SK-N-DZ (cell line): ENCODE results near the gene C2orf69.
A peak's percentile ranks its signal among the peaks of the same experiment; 100 is the strongest.

Experiments
- DNase-seq: peaks from one replicate; pipeline ENCODE4 v3.0.0-alpha.2; 2015; ENCODE audit warnings: low spot score
- small RNA-seq, 2 experiments: library from RNA; depleted of rRNA; stranded (forward); fragments of <200 nt; gene quantifications; one replicate each; pipeline ENCODE3, GENCODE V24; 2014

C2orf69 gene

DNA sequence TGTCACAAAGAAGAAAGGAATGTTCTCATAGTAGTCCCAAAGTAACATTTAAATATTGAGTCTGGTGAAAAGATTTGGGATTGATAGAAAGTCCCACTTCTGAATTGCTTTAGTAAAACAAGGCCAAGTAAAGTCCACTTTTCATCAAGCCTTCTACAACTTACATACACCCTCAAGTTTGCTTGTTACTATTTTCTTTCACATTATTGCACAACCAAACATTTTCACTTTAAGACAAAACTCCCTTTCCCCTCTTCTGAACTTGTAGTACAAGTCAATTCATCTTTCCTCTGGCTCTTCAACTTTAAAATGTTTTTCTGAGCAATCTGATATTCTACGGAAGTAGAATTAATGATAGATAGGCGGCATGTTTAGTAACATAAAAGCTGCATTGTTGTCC, 55.3 kb downstream of the C2orf69 start:
- DNase-seq: no peak

- DNase-seq: no peak
These were observed 55.9 kb downstream of the C2orf69 start for GRCh38 chr2:199966976-199967375.

DNA sequence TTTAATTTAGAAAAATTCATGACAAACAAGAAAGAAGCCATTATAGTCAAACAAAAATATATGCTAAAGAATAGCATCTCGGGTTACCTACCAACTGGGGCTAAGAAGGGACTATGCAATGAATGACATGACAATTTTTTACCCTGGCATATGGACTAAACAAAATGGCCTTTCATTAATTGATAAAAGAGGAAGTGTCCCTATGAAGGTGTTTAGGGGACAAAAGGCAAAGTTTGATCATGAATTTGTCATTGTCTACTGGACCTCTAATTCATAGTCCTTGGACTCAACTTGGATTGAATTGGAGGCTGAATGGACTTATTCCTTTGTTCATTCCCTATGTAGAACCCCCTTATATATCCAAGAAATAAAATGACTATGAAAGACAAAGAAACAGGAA, 57.0 kb downstream of the C2orf69 start:
- DNase-seq: no peak

DNA sequence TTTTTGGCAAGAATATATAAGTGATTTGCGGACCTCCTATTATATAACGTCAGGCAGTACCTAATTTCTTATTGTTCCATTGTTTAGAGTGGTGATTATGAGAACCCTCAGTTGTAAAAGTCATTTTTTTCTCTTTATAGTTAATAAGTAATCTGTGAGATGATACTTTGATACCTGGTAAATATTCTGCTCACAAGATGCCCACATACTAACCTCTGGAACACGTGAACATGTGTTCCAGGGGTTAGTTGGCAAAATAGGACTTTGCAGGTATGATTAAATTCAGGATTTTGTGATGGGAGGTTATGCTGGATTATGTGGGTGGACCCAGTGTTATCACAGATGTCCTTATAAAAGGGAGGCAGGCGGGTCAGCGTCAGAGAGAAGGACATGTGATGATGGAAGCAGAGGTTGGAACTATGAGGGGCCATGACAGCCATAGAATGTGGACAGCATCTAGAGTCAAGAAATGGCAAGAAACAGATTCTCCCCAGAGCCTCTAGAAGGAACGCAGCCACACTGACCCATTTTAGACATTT, 61.1 kb downstream of the C2orf69 start:
- no peak for DNase-seq

GRCh38 chr2:199973703-199974102, 62.6 kb downstream of the C2orf69 start:
- DNase-seq: peak; percentile 58

DNA sequence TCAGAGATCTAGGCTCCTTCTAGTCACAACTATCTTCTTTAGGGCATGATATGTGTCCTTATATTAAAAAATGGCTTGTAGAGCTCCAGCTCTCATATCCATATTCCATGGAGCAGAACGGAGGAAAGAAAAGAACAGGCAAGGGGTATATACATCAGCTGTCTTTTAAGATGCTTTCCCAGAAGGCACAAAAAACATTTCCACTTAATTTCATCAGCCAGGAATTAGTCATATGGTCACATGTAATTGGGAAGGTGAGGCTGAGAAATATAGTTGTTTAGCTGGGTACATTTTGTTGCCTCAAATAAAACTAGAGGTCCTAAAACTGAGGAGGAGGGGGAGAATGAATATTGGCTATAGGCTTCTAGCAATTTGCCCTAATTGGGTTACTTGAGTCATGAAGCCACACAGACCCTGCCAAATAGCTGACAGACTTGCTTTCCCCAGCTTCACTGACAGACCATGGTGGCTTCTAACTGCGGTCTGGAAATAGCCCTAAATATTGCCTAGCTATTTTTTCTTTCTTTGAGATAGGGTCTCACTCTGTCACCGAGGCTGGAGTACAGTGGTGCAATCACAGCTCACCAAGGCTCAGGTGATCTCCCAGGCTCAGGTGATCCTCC, 64.3 kb downstream of the C2orf69 start:
- peak; percentile 63 for DNase-seq

Small RNAs within 50 kb of the gene (small RNA-seq; reads per million reads assigned to genes)
- 0 reads per million in 2 experiments for gene AC108032.1
- 0 reads per million in 2 experiments for gene RN7SL717P
